Measurements from ENCODE around the gene HOXB4.

Gene HOXB4

GRCh38 chr17:48527547-48527932 lies 50.6 kb downstream of the HOXB4 start:
- H3K9me3 ChIP-seq (ENCODE audit: control insufficient read depth, insufficient read depth, low read length) = no peaks in the 10 kb centered on the region
- H3K4me3 ChIP-seq (ENCODE audit: low read length) = no peak overlapping the region
- no peak overlapping the region for H3K27ac ChIP-seq (ENCODE audit: low read depth, low read length)
- H3K4me1 ChIP-seq (ENCODE audit: control insufficient read depth, low read length) = no peaks in the 10 kb centered on the region
- no peak for TF ChIP-seq EZH2phosphoT487 (IDR thresholded peaks at IDR 0.05; ENCODE audit: borderline replicate concordance, low read length)
- TF ChIP-seq, protein P1, sequence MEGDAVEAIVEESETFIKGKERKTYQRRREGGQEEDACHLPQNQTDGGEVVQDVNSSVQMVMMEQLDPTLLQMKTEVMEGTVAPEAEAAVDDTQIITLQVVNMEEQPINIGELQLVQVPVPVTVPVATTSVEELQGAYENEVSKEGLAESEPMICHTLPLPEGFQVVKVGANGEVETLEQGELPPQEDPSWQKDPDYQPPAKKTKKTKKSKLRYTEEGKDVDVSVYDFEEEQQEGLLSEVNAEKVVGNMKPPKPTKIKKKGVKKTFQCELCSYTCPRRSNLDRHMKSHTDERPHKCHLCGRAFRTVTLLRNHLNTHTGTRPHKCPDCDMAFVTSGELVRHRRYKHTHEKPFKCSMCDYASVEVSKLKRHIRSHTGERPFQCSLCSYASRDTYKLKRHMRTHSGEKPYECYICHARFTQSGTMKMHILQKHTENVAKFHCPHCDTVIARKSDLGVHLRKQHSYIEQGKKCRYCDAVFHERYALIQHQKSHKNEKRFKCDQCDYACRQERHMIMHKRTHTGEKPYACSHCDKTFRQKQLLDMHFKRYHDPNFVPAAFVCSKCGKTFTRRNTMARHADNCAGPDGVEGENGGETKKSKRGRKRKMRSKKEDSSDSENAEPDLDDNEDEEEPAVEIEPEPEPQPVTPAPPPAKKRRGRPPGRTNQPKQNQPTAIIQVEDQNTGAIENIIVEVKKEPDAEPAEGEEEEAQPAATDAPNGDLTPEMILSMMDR (IDR thresholded peaks at IDR 0.05; ENCODE audit: low read depth, low read length, poor library complexity, severe bottlenecking) = no peak
- peaks cover 17% of the 10 kb centered on the region; the same call in 1 of the 2 replicates for H3K27me3 ChIP-seq (ENCODE audit: control insufficient read depth, low read length)
- no peaks in the 10 kb centered on the region for H3F3A ChIP-seq (ENCODE audit: control insufficient read depth, insufficient read depth)
- H3K79me2 ChIP-seq (ENCODE audit: control insufficient read depth, low read length) = no peaks in the 10 kb centered on the region
- no peaks in the 10 kb centered on the region for H3K36me3 ChIP-seq (ENCODE audit: control insufficient read depth, low read length)
- no peak overlapping the region for H3K4me2 ChIP-seq (ENCODE audit: low read length)
- H4K20me1 ChIP-seq (ENCODE audit: control insufficient read depth, insufficient read depth, low read depth, low read length) = no peaks in the 10 kb centered on the region; the same call in 1 of the 2 replicates
- no peaks in the 10 kb centered on the region for H3K9me2 ChIP-seq (replicated peaks; ENCODE audit: control insufficient read depth, low read length)

DNA sequence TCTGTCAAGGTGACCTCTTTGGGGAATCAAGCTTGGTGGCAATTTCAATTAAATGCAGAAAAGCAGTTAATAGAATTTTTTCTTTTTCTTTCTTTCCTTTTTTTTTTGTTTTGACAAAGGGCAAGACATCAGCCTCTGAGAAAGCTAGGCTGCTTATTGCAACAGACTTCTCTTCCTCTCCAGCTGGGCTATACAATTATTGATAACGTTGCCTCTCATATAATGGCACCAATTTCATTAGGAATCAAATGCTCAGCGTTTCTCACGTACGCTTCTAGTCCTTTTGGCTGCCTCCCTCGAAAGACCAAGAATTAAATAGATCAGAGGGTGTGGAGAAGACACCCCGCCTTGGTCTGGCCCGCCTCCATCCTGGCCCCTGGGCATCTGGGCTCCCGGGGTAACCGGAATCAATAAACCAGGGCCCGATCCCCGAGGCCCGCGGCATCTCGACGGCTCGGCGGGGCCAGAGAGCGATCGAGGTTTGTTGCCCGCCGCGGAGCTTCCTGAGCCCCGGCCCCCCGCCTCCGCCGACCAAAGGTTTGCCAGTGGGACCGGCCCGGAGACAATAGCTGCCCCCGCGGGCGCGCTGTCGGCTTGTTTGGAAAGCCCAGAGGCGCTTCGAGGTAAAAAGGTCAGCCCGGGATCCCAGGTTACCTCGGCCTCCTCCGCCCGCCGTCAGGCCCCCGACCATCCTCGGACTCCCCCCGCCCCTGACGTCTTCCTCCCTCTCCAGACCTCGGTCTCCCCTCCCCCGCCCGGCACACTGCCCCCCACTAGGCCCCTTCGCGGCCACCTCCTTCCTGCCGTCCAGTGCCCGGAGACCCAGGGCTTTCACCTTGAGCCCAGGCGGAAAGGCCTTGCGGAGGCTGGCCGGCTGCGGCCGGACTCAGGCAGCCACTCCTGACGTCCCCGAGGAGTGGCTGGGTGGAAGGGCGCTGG lies 51.3 kb downstream of the HOXB4 start:
- TF ChIP-seq, protein P1 (IDR thresholded peaks at IDR 0.05; ENCODE audit: low read depth, low read length, poor library complexity, severe bottlenecking) = no peak
- TF ChIP-seq EZH2phosphoT487 (IDR thresholded peaks at IDR 0.05; ENCODE audit: borderline replicate concordance, low read length) = no peak
- Histone ChIP-seq H4K20me1 (ENCODE audit: control insufficient read depth, insufficient read depth, low read depth, low read length) (no peaks in the 10 kb centered on the region; the same call in 1 of the 2 replicates), H3K27me3 (ENCODE audit: control insufficient read depth, low read length) (peaks cover 22% of the 10 kb centered on the region; the same call in 1 of the 2 replicates), H3K27ac (ENCODE audit: low read depth, low read length) (no peak overlapping the region), H3K4me1 (ENCODE audit: control insufficient read depth, low read length) (no peaks in the 10 kb centered on the region), H3K4me3 (ENCODE audit: low read length) (no peak overlapping the region), H3K9me3 (ENCODE audit: control insufficient read depth, insufficient read depth, low read length) (no peaks in the 10 kb centered on the region), H3K79me2 (ENCODE audit: control insufficient read depth, low read length) (no peaks in the 10 kb centered on the region), H3K4me2 (ENCODE audit: low read length) (no peak overlapping the region), H3F3A (ENCODE audit: control insufficient read depth, insufficient read depth) (no peaks in the 10 kb centered on the region), H3K9me2 (replicated peaks; ENCODE audit: control insufficient read depth, low read length) (no peaks in the 10 kb centered on the region), H3K36me3 (ENCODE audit: control insufficient read depth, low read length) (no peaks in the 10 kb centered on the region)
